Measurements from ENCODE around the gene B3GAT1.

B3GAT1 gene

GRCh38 chr11:134372536-134372935 lies 39.5 kb downstream of the B3GAT1 start:
- ATAC-seq (ENCODE audit: low read depth) (no peak), DNase-seq (ENCODE audit: low spot score in 2 of 2) (no peak)
- no peaks in the 10 kb centered on the region for H3K4me1 Mint-ChIP-seq
- H3K36me3 Mint-ChIP-seq: no peaks in the 10 kb centered on the region
- no peaks in the 10 kb centered on the region for H3K9me3 Mint-ChIP-seq
- no peak overlapping the region for H3K4me3 Mint-ChIP-seq
- H3K27me3 Mint-ChIP-seq: peaks cover 3% of the 10 kb centered on the region
- H3K27ac Mint-ChIP-seq: no peak overlapping the region

GRCh38 chr11:134371436-134372185 lies 40.4 kb downstream of the B3GAT1 start:
- Mint-ChIP-seq H3K27me3 (peaks cover 2% of the 10 kb centered on the region), H3K9me3 (no peaks in the 10 kb centered on the region), H3K4me1 (no peaks in the 10 kb centered on the region), H3K4me3 (no peak overlapping the region), H3K36me3 (no peaks in the 10 kb centered on the region), H3K27ac (no peak overlapping the region)
- no peak for ATAC-seq (ENCODE audit: low read depth)
- DNase-seq (ENCODE audit: low spot score in 2 of 2): no peak

GRCh38 chr11:134370526-134371435 lies 41.3 kb downstream of the B3GAT1 start:
- Mint-ChIP-seq H3K27ac (no peak overlapping the region), H3K27me3 (peaks cover 2% of the 10 kb centered on the region), H3K4me3 (no peak overlapping the region), H3K9me3 (no peaks in the 10 kb centered on the region), H3K4me1 (no peaks in the 10 kb centered on the region), H3K36me3 (no peaks in the 10 kb centered on the region)
- DNase-seq (ENCODE audit: low spot score in 2 of 2): no peak
- ATAC-seq (ENCODE audit: low read depth): no peak

- no peaks in the 10 kb centered on the region for H3K4me1 Mint-ChIP-seq
- no peaks in the 10 kb centered on the region for H3K9me3 Mint-ChIP-seq
- DNase-seq (ENCODE audit: low spot score in 2 of 2) (no peak), ATAC-seq (ENCODE audit: low read depth) (no peak)
- H3K36me3 Mint-ChIP-seq: no peaks in the 10 kb centered on the region
- peaks cover 2% of the 10 kb centered on the region for H3K27me3 Mint-ChIP-seq
- H3K27ac Mint-ChIP-seq: no peak overlapping the region
- no peak overlapping the region for H3K4me3 Mint-ChIP-seq
Measured at GRCh38 chr11:134369656-134370525, 42.2 kb downstream of the B3GAT1 start.

- Mint-ChIP-seq H3K4me1 (no peaks in the 10 kb centered on the region), H3K27me3 (peaks cover 2% of the 10 kb centered on the region), H3K9me3 (no peaks in the 10 kb centered on the region), H3K27ac (no peak overlapping the region), H3K4me3 (no peak overlapping the region), H3K36me3 (no peaks in the 10 kb centered on the region)
- DNase-seq (ENCODE audit: low spot score in 2 of 2) (no peak), ATAC-seq (ENCODE audit: low read depth) (no peak)
Measured at GRCh38 chr11:134367781-134368180, 44.3 kb downstream of the B3GAT1 start.

GRCh38 chr11:134366254-134366653 lies 45.8 kb downstream of the B3GAT1 start:
- Mint-ChIP-seq H3K4me1 (peaks cover 3% of the 10 kb centered on the region), H3K9me3 (no peaks in the 10 kb centered on the region), H3K4me3 (no peak overlapping the region), H3K27me3 (peaks cover 6% of the 10 kb centered on the region), H3K27ac (no peak overlapping the region), H3K36me3 (no peaks in the 10 kb centered on the region)
- ATAC-seq (ENCODE audit: low read depth) (no peak), DNase-seq (ENCODE audit: low spot score in 2 of 2) (no peak)

GRCh38 chr11:134365011-134365925 lies 46.8 kb downstream of the B3GAT1 start:
- Mint-ChIP-seq H3K4me1 (peaks cover 3% of the 10 kb centered on the region), H3K4me3 (no peak overlapping the region), H3K36me3 (no peaks in the 10 kb centered on the region), H3K27me3 (peaks cover 7% of the 10 kb centered on the region), H3K27ac (no peak overlapping the region), H3K9me3 (no peaks in the 10 kb centered on the region)
- ATAC-seq (ENCODE audit: low read depth) (no peak), DNase-seq (ENCODE audit: low spot score in 2 of 2) (no peak)

GRCh38 chr11:134364261-134364660 lies 47.8 kb downstream of the B3GAT1 start:
- peaks cover 5% of the 10 kb centered on the region for H3K27me3 Mint-ChIP-seq
- DNase-seq (ENCODE audit: low spot score in 2 of 2) (no peak), ATAC-seq (ENCODE audit: low read depth) (no peak)
- peaks cover 3% of the 10 kb centered on the region for H3K4me1 Mint-ChIP-seq
- no peaks in the 10 kb centered on the region for H3K36me3 Mint-ChIP-seq
- no peaks in the 10 kb centered on the region for H3K9me3 Mint-ChIP-seq
- no peak overlapping the region for H3K4me3 Mint-ChIP-seq
- H3K27ac Mint-ChIP-seq: no peak overlapping the region

GRCh38 chr11:134363592-134363991 lies 48.5 kb downstream of the B3GAT1 start:
- DNase-seq (ENCODE audit: low spot score in 2 of 2) (no peak), ATAC-seq (ENCODE audit: low read depth) (no peak)
- no peak overlapping the region for H3K4me3 Mint-ChIP-seq
- peaks cover 3% of the 10 kb centered on the region for H3K4me1 Mint-ChIP-seq
- no peak overlapping the region for H3K27ac Mint-ChIP-seq
- peaks cover 5% of the 10 kb centered on the region for H3K27me3 Mint-ChIP-seq
- H3K9me3 Mint-ChIP-seq: no peaks in the 10 kb centered on the region
- H3K36me3 Mint-ChIP-seq: no peaks in the 10 kb centered on the region

- DNase-seq (ENCODE audit: low spot score in 2 of 2) (no peak), ATAC-seq (ENCODE audit: low read depth) (no peak)
- Mint-ChIP-seq H3K27me3 (peaks cover 5% of the 10 kb centered on the region), H3K27ac (no peak overlapping the region), H3K4me1 (peaks cover 3% of the 10 kb centered on the region), H3K36me3 (no peaks in the 10 kb centered on the region), H3K9me3 (no peaks in the 10 kb centered on the region), H3K4me3 (no peak overlapping the region)
Measured at GRCh38 chr11:134363161-134363560, 48.9 kb downstream of the B3GAT1 start.

- ATAC-seq (ENCODE audit: low read depth): no peak
- DNase-seq (ENCODE audit: low spot score in 2 of 2): no peak
- peaks cover 5% of the 10 kb centered on the region for H3K27me3 Mint-ChIP-seq
- H3K27ac Mint-ChIP-seq: no peak overlapping the region
- H3K9me3 Mint-ChIP-seq: no peaks in the 10 kb centered on the region
- H3K36me3 Mint-ChIP-seq: no peaks in the 10 kb centered on the region
- H3K4me1 Mint-ChIP-seq: peaks cover 3% of the 10 kb centered on the region
- H3K4me3 Mint-ChIP-seq: no peak overlapping the region
Measured at GRCh38 chr11:134362192-134362901, 49.7 kb downstream of the B3GAT1 start.

GRCh38 chr11:134361661-134362060 lies 50.4 kb downstream of the B3GAT1 start:
- no peaks in the 10 kb centered on the region for H3K9me3 Mint-ChIP-seq
- H3K27me3 Mint-ChIP-seq: peaks cover 7% of the 10 kb centered on the region
- DNase-seq (ENCODE audit: low spot score in 2 of 2): no peak
- H3K27ac Mint-ChIP-seq: no peak overlapping the region
- H3K4me3 Mint-ChIP-seq: no peak overlapping the region
- H3K36me3 Mint-ChIP-seq: no peaks in the 10 kb centered on the region
- ATAC-seq (ENCODE audit: low read depth): no peak
- H3K4me1 Mint-ChIP-seq: peaks cover 3% of the 10 kb centered on the region
